GM12878 (cell line): ENCODE results near the gene OPN4. TPM values are rescaled to one million over a fixed set of nuclear protein-coding genes. Genes with fewer than 3 reads are reported as not detected.

Experiments
- ATAC-seq: fragments of 200-7000 bp; cut with Tn5 transposase; 3 replicates; pipeline ENCODE4 v1.9.1; 2020; ENCODE audit warnings: mild to moderate bottlenecking, moderate library complexity
- BruUV-seq: library from RNA; stranded (reverse); fragments of 400-500 nt; replicated peaks from 2 replicates; lab custom pipeline; 2021; lab: Mats Ljungman, UMichigan
- CTCF ChIA-PET: fragments of 300-600 bp; sonication (Branson Sonifier 250); formaldehyde crosslinking; extraction: SDS; loops from one replicate; lab custom pipeline; 2021; ENCODE audit warnings: inconsistent platforms; lab: Yijun Ruan, JAX
- POLR2A ChIA-PET: fragments of 350-600 bp; formaldehyde crosslinking; extraction: SDS; loops from one replicate; lab custom pipeline; 2021; ENCODE audit warnings: inconsistent platforms; lab: Charles Lee
- RAD21 ChIA-PET: fragments of 300-600 bp; sonication (Branson Sonifier 250); formaldehyde crosslinking; loops from one replicate; lab custom pipeline; 2023; ENCODE audit warnings: antibody characterized with exemption; ENCODE audit not compliant: unreplicated experiment; lab: Charles Lee
- SMC1A ChIA-PET: fragments of 300-600 bp; sonication (Branson Sonifier 250); formaldehyde crosslinking; loops from one replicate; lab custom pipeline; 2023; ENCODE audit not compliant: unreplicated experiment, uncharacterized antibody; lab: Charles Lee
- DNase-seq: peaks from one replicate; pipeline ENCODE4 v3.0.0-alpha.2; 2011; ENCODE audit warnings: low read depth, low spot score
- FAIRE-seq: peaks from 3 replicates; lab custom pipeline; 2011; peaks lifted over from hg19 to GRCh38; lab: Jason Lieb, UNC
- H2AFZ ChIP-seq: 2 replicates; pipeline ENCODE4 v1.6.0; 2011; ENCODE audit warnings: low read depth, low read length, control low read depth; ENCODE audit not compliant: control insufficient read depth
- H3K27ac ChIP-seq: 2 replicates; pipeline ENCODE4 v1.5.1; 2011; ENCODE audit warnings: control low read depth; ENCODE audit not compliant: control insufficient read depth, insufficient read depth
- H3K27me3 ChIP-seq, 2 experiments: replicated peaks in 1 of 2; 2 replicates each; pipeline versions ENCODE4 v1.6.0 to v1.6.1; 2011; ENCODE audit warnings: low read length in 1 of 2; ENCODE audit not compliant: control insufficient read depth in 2 of 2, insufficient read depth in 2 of 2
- H3K36me3 ChIP-seq, 2 experiments: 2 replicates each; pipeline ENCODE4 v1.5.1; 2011; ENCODE audit warnings: low read length in 1 of 2; ENCODE audit not compliant: control insufficient read depth in 2 of 2, insufficient read depth in 2 of 2
- H3K4me1 ChIP-seq: 2 replicates; pipeline ENCODE4 v1.6.1; 2011; ENCODE audit warnings: mild to moderate bottlenecking, low read length, moderate library complexity, mixed read lengths; ENCODE audit not compliant: control insufficient read depth, insufficient read depth
- H3K4me2 ChIP-seq: 2 replicates; pipeline ENCODE4 v1.6.0; 2011; ENCODE audit warnings: control low read depth; ENCODE audit not compliant: control insufficient read depth, insufficient read depth
- H3K4me3 ChIP-seq: fragments of 200-600 bp; sonication (generic); 2 replicates; pipeline ENCODE4 v1.5.1; 2016
- H3K79me2 ChIP-seq: 2 replicates; pipeline ENCODE4 v1.6.0; 2011; ENCODE audit warnings: low read length; ENCODE audit not compliant: control insufficient read depth, insufficient read depth
- H3K9ac ChIP-seq: 2 replicates; pipeline ENCODE4 v1.8.0; 2011; ENCODE audit warnings: low read length, control low read depth, mixed read lengths; ENCODE audit not compliant: control insufficient read depth, insufficient read depth
- H3K9me3 ChIP-seq: replicated peaks from 3 replicates; pipeline ENCODE4 v1.5.1; 2011; ENCODE audit warnings: mild to moderate bottlenecking, low read length; ENCODE audit not compliant: control insufficient read depth, insufficient read depth
- H4K20me1 ChIP-seq: 2 replicates; pipeline ENCODE4 v1.6.0; 2011; ENCODE audit not compliant: control insufficient read depth, insufficient read depth
- CBX3 ChIP-seq: fragments of 200-600 bp; sonication (generic); IDR thresholded peaks from 2 replicates; pipeline ENCODE4 v1.6.1; 2016; ENCODE audit warnings: low read depth, borderline replicate concordance
- NFXL1 ChIP-seq: fragments of 450-650 bp; IDR thresholded peaks from 2 replicates; pipeline ENCODE4 v1.6.1; 2017; ENCODE audit warnings: antibody characterized with exemption, mild to moderate bottlenecking, borderline replicate concordance
- SMARCA5 ChIP-seq: fragments of 450-650 bp; IDR thresholded peaks from 2 replicates; pipeline ENCODE4 v1.6.1; 2017; ENCODE audit warnings: mild to moderate bottlenecking
- SPI1 ChIP-seq: IDR thresholded peaks from 2 replicates; pipeline ENCODE4 v1.6.1; 2011; ENCODE audit warnings: low read depth, mild to moderate bottlenecking, low read length, moderate library complexity, borderline replicate concordance; ENCODE audit not compliant: insufficient read depth
- TAF1 ChIP-seq: IDR thresholded peaks from 2 replicates; pipeline ENCODE4 v1.6.1; 2011; ENCODE audit warnings: mild to moderate bottlenecking, low read depth, low read length, borderline replicate concordance
- TCF7 ChIP-seq: IDR thresholded peaks from 2 replicates; pipeline ENCODE4 v1.6.1; 2014; ENCODE audit warnings: antibody characterized with exemption, borderline replicate concordance
- WGBS: methylation state at CpG from one replicate; pipeline ENCODE4 v1.1.6; 2016; ENCODE audit warnings: low lambda C conversion rate; ENCODE audit not compliant: insufficient replicate concordance, insufficient coverage; ENCODE audit errors: missing lambda C conversion rate; 5-methylcytosine and 5-hydroxymethylcytosine counted together
- in situ Hi-C: fragments of 300-500 bp; cut with MboI; formaldehyde crosslinking; loops from 9 replicates; pipeline ENCODE4 v1.14.3; 2018; ENCODE audit warnings: mixed read lengths
- intact Hi-C: fragments of 100-400 bp; cut with micrococcal nuclease; formaldehyde crosslinking; loops from one replicate; pipeline ENCODE4 v1.14.2; 2022; ENCODE audit not compliant: unreplicated experiment
- polyA plus RNA-seq, 11 experiments: library from polyadenylated mRNA; depleted of rRNA in 4 of 11; unstranded in 6 of 11; stranded (reverse) in 5 of 11; fragments of >200 nt; fragmentation: Nextera tagmentation in 4 of 11; fragmentation: Illumina TruSeq in 1 of 11; extraction: Ambion mirVana in 4 of 11; extraction: Trizol in 1 of 11; gene quantifications; 1 replicate in 1 of 11; 2 replicates in 10 of 11; pipeline versions ENCODE4 v1.2.1 to v1.2.3, GENCODE V29; 2011 to 2016; ENCODE audit warnings: inconsistent platforms in 2 of 11, missing spikeins in 2 of 11, low read depth in 1 of 11
- total RNA-seq, 4 experiments: library from RNA; depleted of rRNA in 3 of 4; stranded (reverse); fragments of >200 nt in 3 of 4; fragmentation: Illumina TruSeq in 1 of 4; extraction: Trizol in 1 of 4; gene quantifications; 2 replicates each; pipeline versions ENCODE4 v1.2.1 to v1.2.3, GENCODE V29; 2013 to 2021
- TF ChIP-seq, protein P1 (sequence below): fragments of 450-650 bp; IDR thresholded peaks from 2 replicates; pipeline ENCODE4 v1.6.1; 2017; ENCODE audit warnings: antibody characterized with exemption, mild to moderate bottlenecking, moderate library complexity
- TF ChIP-seq, protein P2 (sequence below): fragments of 450-650 bp; conservative IDR thresholded peaks from 2 replicates; pipeline ENCODE4 v1.6.1; 2017; ENCODE audit warnings: mild to moderate bottlenecking, moderate library complexity

Gene OPN4
- total and polyA plus RNA-seq, 10 of the 15 experiments (the other 5 are each of a cell fraction or from before 2014, with no cell fraction given) = not detected

DNA sequence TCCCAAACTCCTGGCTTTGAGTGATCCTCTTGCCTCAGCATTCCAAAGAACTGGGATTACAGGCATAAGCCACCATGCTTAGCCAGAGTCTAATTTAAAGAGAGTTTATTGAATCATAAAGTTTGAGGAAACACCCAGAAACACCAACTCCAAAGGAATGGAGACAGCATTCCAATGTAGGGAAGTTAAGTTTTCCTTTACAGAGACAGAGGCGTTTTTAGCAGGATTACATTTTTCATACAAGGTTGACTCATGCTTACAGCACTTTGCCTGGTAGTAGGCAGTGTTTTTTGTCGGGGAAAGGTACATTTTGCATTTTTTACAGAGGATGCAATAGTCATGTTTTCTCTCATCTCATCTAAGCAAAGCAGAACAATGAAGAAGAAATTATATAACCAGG, 18.9 kb upstream of the OPN4 start:
- no peaks in the 10 kb centered on the region for H3K79me2 ChIP-seq
- ChIA-PET POLR2A (no interaction called here), SMC1A (no interaction called here), RAD21 (no interaction called here), CTCF (no interaction called here)
- H3K9me3 ChIP-seq = no peaks in the 10 kb centered on the region
- no peak overlapping the region for H2AFZ ChIP-seq
- H3K27me3 ChIP-seq = peaks cover 0 to 14% of the 10 kb centered on the region in 2 experiments
- no peak overlapping the region for H3K4me2 ChIP-seq
- TF ChIP-seq TCF7 (no peak), SPI1 (no peak), TAF1 (no peak), CBX3 (no peak), SMARCA5 (no peak), NFXL1 (no peak)
- TF ChIP-seq, protein P1, sequence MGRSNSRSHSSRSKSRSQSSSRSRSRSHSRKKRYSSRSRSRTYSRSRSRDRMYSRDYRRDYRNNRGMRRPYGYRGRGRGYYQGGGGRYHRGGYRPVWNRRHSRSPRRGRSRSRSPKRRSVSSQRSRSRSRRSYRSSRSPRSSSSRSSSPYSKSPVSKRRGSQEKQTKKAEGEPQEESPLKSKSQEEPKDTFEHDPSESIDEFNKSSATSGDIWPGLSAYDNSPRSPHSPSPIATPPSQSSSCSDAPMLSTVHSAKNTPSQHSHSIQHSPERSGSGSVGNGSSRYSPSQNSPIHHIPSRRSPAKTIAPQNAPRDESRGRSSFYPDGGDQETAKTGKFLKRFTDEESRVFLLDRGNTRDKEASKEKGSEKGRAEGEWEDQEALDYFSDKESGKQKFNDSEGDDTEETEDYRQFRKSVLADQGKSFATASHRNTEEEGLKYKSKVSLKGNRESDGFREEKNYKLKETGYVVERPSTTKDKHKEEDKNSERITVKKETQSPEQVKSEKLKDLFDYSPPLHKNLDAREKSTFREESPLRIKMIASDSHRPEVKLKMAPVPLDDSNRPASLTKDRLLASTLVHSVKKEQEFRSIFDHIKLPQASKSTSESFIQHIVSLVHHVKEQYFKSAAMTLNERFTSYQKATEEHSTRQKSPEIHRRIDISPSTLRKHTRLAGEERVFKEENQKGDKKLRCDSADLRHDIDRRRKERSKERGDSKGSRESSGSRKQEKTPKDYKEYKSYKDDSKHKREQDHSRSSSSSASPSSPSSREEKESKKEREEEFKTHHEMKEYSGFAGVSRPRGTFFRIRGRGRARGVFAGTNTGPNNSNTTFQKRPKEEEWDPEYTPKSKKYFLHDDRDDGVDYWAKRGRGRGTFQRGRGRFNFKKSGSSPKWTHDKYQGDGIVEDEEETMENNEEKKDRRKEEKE = no peak
- TF ChIP-seq, protein P2, sequence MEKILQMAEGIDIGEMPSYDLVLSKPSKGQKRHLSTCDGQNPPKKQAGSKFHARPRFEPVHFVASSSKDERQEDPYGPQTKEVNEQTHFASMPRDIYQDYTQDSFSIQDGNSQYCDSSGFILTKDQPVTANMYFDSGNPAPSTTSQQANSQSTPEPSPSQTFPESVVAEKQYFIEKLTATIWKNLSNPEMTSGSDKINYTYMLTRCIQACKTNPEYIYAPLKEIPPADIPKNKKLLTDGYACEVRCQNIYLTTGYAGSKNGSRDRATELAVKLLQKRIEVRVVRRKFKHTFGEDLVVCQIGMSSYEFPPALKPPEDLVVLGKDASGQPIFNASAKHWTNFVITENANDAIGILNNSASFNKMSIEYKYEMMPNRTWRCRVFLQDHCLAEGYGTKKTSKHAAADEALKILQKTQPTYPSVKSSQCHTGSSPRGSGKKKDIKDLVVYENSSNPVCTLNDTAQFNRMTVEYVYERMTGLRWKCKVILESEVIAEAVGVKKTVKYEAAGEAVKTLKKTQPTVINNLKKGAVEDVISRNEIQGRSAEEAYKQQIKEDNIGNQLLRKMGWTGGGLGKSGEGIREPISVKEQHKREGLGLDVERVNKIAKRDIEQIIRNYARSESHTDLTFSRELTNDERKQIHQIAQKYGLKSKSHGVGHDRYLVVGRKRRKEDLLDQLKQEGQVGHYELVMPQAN = no peak
- no peak overlapping the region for H3K9ac ChIP-seq
- intact Hi-C loops (no loop called here), in situ Hi-C loops (no loop called here)
- no peaks in the 10 kb centered on the region for H3K4me1 ChIP-seq
- no peak for DNase-seq
- no peak overlapping the region for H3K27ac ChIP-seq
- no peak for ATAC-seq
- H3K4me3 ChIP-seq = no peak overlapping the region
- no TSS peak for BruUV-seq
- WGBS = 4% methylated on average over 2 of the region's 2 CpGs
- FAIRE-seq = no peak
- H3K36me3 ChIP-seq = no peaks in the 10 kb centered on the region
- H4K20me1 ChIP-seq = no peaks in the 10 kb centered on the region
